ENCODE measurements around the gene CPNE2.
"Not testable (repeated sequence)": the region's sequence is repeated elsewhere in the genome, so short reads cannot be mapped to it uniquely, and the experiment has no call there.

CPNE2 gene

DNA sequence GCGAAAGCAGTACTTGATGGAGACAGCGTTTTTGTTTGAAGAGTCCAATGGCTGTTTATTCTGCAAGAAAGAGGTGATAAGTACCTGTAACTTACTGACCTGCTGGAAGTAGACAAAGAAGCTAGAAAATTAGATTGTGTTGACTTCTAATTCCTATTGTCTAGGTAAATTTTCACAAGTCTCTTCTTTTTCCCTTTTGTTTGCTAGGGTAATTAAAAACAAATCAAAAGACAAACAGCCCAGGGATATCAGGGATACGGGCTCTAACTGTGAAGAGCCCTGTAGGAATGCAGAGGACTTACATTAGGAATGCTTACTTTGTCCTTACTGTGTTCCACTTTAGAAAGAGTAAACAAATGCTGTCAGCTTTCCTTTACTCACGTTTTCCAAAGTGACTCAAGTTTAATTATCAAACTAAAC lies 86.4 kb downstream of the CPNE2 start:
- DNase-seq: no peak

DNA sequence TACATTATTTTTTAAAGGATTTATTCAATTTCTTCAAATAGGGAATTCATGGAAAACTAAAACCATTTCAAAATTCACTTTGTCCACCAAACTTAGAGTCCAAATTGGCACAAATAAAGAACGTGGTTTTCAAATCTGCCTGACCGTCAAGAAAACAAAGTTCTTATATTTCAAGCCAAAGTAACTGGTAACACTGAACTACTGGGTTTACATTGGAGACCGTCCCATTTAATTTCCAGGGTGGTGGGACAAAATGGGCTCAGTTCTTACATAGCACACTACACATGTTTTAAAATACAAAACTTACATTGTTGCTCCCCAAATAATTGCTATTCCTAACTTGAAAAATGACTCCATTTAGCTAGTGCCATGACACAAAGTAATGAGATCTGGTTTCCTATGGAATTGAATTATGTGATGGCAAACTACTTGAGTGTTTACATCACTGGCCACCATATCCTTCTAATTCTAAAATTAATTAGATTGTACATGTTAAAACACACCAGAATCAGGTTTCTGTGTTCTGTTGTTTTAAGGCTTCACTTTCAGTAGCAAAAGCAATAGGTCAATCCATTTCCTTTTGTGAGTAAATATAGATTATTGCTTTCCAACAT lies 86.9 kb downstream of the CPNE2 start:
- DNase-seq: no peak

DNA sequence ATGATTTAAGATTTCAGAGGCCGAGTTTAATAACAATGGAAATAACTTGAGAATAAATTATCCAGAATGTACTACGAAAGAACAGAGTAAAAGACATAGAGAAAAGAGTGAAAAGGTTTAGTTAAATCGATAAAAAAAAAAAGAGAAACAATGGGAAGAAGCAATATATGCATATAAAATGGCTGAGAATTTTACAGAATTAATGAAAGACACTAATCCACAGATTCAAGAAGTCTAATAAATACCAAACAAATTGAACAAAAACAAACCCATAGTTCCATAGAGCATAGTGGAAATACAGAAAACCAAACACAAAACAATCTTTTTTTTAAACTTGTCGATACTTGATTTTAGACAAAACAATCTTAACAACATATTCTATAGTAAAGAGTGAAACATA lies 91.7 kb downstream of the CPNE2 start:
- DNase-seq: no peak

DNA sequence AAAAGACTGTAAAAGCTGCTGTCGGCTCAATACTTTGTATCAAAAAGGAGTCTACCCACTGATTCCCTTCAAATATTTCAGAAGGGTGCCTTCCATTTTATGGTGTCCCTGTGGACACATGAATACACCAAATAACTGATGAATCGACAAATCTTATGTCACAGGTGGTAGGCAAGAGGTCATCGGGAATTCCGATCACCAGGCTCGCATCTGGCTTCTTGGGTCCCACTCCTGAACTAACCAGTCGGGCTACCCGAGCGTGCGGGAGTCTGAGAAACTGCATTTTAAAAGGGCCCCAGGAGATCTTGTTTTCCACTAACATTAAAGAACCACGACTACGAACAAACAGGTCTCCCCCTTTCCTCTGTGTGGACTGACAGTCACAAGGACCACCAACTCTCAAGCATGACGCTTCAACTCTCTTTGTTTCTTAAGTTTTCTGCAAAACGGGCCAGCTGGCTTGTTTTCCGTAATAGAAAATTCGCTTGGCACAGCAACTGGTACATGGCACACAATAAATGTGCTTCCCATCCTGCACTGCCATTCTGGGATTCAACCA lies 92.6 kb downstream of the CPNE2 start:
- no peak for DNase-seq

DNA sequence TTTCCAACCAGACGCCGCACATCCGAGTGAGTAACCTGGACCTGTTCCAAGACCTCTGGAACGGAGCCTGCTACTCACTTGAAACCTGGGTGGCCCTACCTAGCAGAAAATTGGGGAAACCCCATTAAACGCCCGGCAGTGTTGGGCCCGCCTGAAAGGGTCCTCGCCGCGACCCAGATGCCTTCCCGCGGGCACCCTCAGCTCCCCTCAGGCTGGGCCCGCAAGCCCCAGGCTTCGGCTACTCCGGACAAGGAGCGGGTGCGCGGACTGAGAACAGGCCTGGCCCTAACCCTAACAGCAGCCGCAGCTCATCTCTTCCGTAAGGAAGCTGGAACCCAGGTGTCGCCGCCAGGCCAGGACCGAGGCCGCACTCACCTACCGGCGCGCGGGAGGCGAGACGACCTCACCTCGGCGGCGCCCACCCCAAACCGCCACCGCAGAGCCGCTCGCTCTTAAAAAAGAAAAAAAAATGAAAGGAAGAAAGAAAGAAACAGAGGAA lies 93.1 kb downstream of the CPNE2 start:
- DNase-seq: peak in 1 of 2 donors; percentile 46

DNA sequence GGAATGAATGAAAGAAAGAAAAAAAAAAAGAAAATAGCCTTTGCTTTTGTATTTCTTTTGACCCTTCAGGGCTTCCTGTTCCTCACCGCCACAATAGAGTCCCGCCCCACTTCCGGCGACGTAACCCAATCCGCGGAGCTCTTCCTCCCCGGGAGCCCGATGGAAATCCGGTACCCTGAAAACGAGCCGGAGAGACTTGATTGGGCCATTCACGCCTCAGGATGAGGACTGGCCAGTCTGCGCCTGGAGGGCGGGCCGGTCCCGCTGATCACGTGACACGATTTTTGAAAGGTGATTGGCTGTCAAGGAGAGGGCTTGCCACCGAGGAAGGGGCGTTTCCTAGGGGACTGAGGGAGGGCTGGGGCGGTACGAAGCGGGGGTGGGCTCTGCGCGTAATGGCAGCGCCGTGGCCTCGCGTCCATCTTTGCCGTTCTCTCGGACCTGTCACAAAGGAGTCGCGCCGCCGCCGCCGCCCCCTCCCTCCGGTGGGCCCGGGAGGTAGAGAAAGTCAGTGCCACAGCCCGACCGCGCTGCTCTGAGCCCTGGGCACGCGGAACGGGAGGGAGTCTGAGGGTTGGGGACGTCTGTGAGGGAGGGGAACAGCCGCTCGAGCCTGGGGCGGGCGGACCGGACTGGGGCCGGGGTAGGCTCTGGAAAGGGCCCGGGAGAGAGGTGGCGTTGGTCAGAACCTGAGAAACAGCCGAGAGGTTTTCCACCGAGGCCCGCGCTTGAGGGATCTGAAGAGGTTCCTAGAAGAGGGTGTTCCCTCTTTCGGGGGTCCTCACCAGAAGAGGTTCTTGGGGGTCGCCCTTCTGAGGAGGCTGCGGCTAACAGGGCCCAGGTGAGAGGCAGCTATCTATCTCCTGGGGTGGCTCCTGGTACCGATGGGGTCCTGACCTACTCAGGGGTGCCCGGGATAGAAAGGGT lies 93.8 kb downstream of the CPNE2 start, which contains the start of the genes PSME3IP1 and RSPRY1:
Gene PSME3IP1, minus strand, starts transcription at position 95 of the 927 bp plus-strand sequence. CDS start 12,185 bp downstream, outside the sequence.
Gene RSPRY1, plus strand, starts transcription at position 385 of the 927 bp plus-strand sequence. CDS start 18,330 bp downstream, outside the sequence.
- peak; percentile 99 to 100 for DNase-seq

DNA sequence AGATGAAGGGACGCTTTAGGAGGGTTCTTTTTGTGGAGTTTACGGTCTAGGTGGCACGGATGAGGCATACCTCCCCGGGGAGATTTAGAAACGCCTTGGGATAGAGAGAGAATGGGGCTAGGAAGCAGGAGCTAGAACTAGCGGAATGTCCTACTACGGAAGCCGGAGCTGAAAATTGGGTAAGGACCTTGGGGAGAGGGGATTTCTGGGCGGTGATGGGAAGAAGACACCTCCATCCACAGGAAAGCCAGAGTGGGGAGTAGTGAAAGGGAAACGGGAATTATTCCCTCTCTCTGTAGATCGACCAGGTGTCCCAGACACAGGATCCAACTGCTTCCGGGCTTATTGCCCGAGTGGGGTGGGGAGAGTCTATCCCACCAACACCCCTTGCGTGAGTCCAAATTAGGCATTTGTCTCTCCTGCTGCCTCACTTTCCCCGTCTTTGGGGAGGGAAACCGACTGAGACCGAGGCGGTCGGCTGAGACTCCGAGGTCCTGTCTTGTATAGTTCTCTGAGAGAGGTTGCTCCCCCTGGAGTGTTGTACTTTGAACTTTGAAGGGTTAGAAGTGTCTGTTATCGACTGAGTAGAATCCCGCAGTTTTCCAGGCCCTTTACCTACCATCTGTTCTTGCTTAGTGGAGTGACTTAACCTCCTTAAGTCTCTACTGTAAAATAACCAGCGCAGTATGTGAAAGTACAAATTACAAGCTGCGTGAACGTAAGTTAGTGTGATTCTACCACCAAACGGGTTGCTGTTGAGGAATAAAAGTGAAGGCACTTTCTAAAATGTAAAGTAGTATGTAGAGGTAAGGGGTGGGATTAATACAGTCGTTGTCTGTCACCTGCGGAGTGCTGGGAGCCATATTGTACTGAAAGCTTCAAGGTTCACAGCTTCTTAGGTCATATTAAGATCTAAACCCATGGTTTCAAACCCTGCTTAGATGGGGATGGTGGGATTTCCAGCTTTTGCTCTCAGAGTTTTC lies 94.8 kb downstream of the CPNE2 start:
- peak in 1 of 2 donors; percentile 21 for DNase-seq

DNA sequence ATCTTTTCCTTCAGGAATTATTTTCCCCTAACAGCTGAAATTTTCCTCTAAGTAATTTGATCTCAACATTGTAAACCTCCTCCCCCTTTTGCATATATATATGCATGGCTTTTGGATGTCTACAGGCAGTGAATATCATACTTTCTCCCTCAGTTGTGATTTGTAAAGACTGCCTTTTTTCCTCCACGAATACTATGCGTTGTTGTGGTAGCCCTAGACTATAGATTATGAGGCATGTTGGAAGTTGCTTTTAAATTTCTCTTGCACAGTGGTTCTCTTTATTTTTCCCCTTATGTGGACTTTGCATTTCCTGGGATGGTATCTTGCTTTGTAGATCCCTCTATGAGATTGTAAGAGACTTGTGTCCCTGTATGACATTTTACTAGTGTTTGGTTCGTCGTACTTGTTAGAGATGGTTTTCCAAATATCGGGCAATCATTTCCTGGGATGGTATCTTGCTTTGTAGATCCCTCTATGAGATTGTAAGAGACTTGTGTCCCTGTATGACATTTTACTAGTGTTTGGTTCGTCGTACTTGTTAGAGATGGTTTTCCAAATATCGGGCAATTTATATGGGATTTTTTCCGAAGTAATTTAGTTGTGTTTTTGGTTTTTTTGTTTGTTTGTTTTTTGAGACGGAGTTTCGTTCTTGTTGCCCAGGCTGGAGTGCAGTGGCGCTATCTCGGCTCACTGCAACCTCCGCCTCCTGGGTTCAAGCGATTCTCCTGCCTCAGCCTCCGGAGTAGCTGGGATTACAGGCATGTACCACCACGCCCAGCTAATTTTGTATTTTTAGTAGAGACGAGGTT lies 95.7 kb downstream of the CPNE2 start:
- DNase-seq: not testable (repeated sequence)

DNA sequence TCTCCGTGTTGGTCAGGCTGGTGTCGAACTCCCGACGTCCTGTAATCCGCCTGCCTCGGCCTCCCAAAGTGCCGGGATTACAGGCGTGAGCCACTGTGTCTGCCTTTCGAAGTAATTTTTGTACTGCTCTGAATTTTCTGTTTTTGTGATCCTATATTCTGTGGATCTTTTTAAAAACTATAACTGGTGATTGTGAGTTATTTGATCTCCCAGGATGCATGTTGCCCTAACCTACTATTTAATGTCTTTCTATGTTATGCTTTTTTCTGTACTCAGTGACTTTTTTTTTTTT lies 96.3 kb downstream of the CPNE2 start:
- DNase-seq: no peak

DNA sequence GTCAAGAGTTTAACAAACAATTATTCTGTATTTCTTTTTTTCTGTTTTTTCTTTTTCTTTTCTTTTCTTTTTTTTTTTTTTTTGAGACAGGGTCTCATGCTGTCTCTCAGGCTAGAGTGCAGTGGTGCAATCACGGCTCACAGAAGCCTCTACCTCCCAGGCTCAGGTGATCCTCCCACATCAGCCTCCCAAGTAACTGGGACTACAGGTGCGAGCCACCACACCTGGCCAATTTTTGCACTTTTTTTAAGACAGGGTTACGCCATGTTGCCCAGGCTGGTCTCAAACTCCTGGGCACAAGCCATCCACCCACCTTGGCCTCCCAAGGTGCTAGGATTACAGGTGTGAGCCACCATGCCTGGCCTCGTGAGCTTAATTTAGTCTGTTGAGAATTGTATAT lies 97.1 kb downstream of the CPNE2 start:
- DNase-seq: not testable (repeated sequence)

DNA sequence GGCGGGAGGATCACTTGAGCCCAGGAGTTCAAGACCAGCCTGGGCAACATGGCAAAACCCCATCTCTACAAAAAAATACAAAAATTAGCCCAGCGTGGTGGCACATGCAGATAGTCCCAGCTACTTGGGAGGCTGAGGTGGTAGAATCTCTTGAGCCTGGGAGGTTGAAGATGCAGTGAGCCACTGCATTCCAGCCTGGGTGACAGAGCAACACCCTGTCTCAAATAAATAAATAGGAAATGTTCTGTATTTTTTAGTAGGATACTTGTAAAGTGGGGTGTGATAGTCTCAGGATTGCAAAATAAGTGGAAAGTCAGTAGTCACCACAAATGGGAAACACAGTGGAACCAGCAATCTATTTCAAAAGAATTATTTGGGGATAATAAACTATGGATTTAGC lies 97.8 kb downstream of the CPNE2 start:
- no peak for DNase-seq

DNA sequence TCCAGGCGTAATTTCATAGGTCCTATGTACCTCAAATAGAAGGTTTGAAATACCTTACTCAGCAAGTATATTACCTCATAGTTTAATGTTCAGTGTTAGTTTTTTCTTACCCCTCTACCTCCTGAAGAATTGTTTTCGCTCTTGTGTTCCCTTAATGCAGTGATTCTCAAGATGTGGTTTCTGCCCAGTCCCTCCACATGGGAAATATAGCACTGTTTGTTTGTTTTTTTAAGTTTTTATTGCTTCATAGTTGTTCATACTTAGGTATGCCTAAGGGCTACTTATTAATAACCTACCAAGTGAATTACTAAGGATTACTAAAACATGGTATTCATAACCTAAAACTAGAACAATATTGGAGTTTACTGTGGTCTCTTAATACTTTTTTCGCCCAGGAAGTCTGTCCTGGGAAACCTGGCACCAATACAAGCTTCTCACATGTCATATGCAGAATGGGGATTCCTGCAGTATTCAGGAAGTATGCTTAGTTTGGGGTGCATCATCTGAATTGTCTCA lies 98.7 kb downstream of the CPNE2 start:
- DNase-seq: no peak

DNA sequence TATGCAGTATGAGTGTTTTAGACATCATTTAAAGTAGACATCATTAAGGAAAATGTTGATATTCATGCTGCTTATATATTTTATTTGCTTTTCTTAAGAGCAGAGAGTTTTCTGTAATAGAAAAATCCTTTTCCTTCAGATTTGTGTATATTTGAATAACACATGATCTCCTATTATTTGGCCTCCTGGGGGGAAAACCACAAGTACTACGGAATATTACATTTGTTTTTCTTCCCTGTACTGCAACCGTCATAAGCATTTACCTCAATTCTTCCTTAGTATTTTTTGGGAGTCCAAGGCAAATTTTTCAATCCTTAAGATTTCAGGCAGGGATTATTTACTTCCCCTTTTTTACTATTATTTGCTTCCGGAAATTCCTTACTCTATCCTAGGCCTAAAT lies 99.8 kb downstream of the CPNE2 start:
- DNase-seq: no peak

DNA sequence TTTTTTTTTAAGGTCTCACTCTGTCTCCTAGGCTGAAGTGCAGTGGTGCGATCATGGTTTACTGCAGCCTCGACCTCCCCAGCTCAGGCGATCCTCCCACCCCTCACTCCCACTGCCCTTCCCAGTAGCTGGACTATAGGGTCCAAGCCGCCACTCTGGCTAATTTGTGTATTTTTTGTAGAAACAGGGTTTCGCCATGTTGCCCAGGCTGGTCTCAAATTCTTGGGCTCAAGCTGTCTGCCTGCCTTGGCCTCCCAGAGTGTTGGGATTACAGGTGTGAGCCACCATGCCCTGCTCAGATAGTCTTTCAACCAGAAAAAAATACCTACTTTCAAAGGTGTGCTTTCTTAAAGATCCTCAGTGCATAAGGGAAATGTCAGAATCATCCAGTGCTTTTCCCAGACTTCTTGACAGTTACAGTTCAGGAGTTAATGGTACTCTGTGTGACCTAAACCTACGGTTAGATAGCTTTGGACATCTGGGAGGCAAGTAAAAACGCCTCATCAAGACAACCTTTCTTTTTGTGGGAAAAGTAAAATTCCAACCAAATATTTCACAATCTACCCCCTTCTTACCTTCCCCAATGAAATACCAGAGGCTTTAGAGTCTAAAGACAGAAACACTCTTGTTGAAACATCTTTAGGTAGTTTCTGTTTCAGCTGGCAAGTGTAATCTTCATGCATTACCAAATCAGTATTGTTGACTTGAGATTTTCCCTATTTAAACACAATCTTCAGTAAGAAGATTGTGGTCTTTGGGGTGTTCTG lies 100.5 kb downstream of the CPNE2 start:
- DNase-seq: no peak

DNA sequence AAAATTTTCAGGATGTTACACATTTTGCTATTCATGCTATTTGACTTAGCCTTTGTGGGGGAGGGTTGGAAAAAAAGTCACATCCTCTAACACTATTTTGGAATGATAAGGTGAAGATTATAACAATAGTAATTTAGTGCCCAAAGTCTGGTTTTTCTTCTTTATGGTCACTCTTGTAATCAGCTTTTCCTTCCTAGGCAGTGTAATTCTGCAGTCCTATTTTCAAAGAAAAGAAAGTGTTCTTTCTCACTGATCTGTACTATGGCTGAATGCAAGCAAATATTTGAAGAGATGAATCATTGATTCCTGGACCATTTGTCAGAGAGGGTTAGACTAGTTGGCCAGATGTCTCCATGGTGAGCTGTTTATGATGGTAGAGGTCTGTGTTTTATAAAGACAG lies 102.1 kb downstream of the CPNE2 start:
- DNase-seq: no peak

DNA sequence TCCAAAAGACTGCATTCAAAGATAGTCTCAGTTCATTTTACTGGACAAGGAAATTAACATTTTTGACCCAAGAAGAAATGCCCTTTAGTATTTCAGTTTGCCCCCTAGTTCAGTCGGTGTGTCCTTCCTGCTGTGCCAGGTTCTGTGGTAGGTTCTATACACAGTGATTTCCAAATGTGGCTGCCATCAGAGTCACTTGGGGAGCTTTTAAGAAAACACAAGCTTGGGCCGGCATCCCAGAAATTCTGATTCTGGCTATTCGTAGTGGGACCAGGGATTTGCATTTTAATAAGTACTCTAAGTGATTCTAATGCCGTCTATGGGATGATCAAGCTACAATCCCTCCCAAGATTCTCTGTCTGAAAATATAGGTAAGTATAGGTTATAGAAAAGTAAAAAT lies 103.9 kb downstream of the CPNE2 start:
- DNase-seq: no peak

DNA sequence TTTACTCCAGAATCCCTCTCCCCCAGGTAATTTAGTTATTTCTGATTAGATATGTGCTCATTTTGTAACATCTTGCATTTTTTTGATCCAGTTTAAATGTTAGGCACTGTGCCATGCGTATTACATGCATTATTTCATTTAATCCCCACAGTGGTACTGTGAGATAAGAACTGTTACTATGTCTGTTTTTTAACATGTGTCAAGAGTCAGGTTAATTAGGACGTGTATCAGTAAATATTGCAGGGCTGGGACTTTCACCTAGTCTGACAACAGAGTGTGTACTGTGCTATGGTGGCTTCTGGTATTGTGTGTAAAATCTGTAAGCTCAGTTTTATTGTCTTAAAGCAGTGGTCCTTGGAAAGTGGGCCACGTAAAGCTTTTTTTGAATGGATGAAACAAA lies 104.4 kb downstream of the CPNE2 start:
- no peak for DNase-seq
